Measurements from ENCODE around the gene DUS3L. TPM values are rescaled to one million over a fixed set of nuclear protein-coding genes. Genes with fewer than 3 reads are reported as not detected.
A peak's percentile ranks its signal among the peaks of the same experiment; 100 is the strongest.

The DUS3L gene
- total RNA-seq, 6 donors from 2014 or later: 31.4 to 88.0 (median 43.1) TPM

- peaks cover 0 to 7% (median 3%) of the 10 kb centered on the region in 4 donors for H3K27me3 ChIP-seq
- H3K4me3 ChIP-seq: peak overlapping the region in 1 of 4 donors; percentile 54
- no peak for ATAC-seq (ENCODE audit: low FRiP score in 2 of 2)
- TF ChIP-seq POLR2A (IDR thresholded peaks at IDR 0.05): no peak
- TF ChIP-seq EP300 (IDR thresholded peaks at IDR 0.05): no peak
- peak in 2 of 6 experiments; percentile 8 to 36 for TF ChIP-seq CTCF (IDR thresholded peaks at IDR 0.05)
- H3K27ac ChIP-seq: peak overlapping the region in 1 of 4 donors; percentile 39
- H3K36me3 ChIP-seq: no peaks in the 10 kb centered on the region
- WGBS, 2 donors: 26 to 35% methylated on average over 8 to 21 of the region's 24 CpGs
- H3K4me1 ChIP-seq: peaks cover 7 to 40% (median 19%) of the 10 kb centered on the region in 4 donors
- no peaks in the 10 kb centered on the region for H3K9me3 ChIP-seq
- DNase-seq: peak in 1 of 2 donors; percentile 77
Measured at GRCh38 chr19:5826531-5827341, 35.8 kb upstream of the DUS3L start.

GRCh38 chr19:5825178-5825577 is 34.2 kb upstream of the DUS3L start:
- TF ChIP-seq EP300 (IDR thresholded peaks at IDR 0.05): no peak
- TF ChIP-seq CTCF (IDR thresholded peaks at IDR 0.05): no peak
- TF ChIP-seq POLR2AphosphoS5 (IDR thresholded peaks at IDR 0.05): no peak
- TF ChIP-seq POLR2A (IDR thresholded peaks at IDR 0.05): no peak
- 93 to 95% methylated on average over 12 to 21 of the region's 21 CpGs for WGBS, 2 donors
- DNase-seq (peak in 1 of 2 donors; percentile 84), ATAC-seq (ENCODE audit: low FRiP score in 2 of 2) (no peak)
- Histone ChIP-seq H3K4me3 (no peak overlapping the region), H3K4me1 (peaks cover 7 to 41% (median 19%) of the 10 kb centered on the region in 4 donors), H3K36me3 (no peaks in the 10 kb centered on the region), H3K9me3 (no peaks in the 10 kb centered on the region), H3K27ac (no peak overlapping the region), H3K27me3 (peaks cover 0 to 7% (median 3%) of the 10 kb centered on the region in 4 donors)

- Histone ChIP-seq H3K27ac (no peak overlapping the region), H3K27me3 (peaks cover 0 to 7% (median 3%) of the 10 kb centered on the region in 4 donors), H3K4me1 (peaks cover 7 to 41% (median 19%) of the 10 kb centered on the region in 4 donors), H3K9me3 (no peaks in the 10 kb centered on the region), H3K4me3 (no peak overlapping the region), H3K36me3 (no peaks in the 10 kb centered on the region)
- no peak for ATAC-seq (ENCODE audit: low FRiP score in 2 of 2)
- WGBS, 2 donors: 91 to 93% methylated on average over 10 of the region's 10 CpGs
- DNase-seq: no peak
- TF ChIP-seq POLR2AphosphoS5 (IDR thresholded peaks at IDR 0.05) (no peak), EP300 (IDR thresholded peaks at IDR 0.05) (no peak), CTCF (IDR thresholded peaks at IDR 0.05) (no peak), POLR2A (IDR thresholded peaks at IDR 0.05) (no peak)
Measured at GRCh38 chr19:5824751-5825150, 33.8 kb upstream of the DUS3L start.

- Histone ChIP-seq H3K4me1 (peaks cover 3 to 34% (median 13%) of the 10 kb centered on the region in 4 donors), H3K27ac (no peak overlapping the region), H3K36me3 (no peaks in the 10 kb centered on the region), H3K27me3 (no peaks in the 10 kb centered on the region), H3K4me3 (no peak overlapping the region), H3K9me3 (no peaks in the 10 kb centered on the region)
- peak; percentile 28 to 81 for DNase-seq
- WGBS, 2 donors: 80 to 91% methylated on average over 8 to 30 of the region's 30 CpGs
- ATAC-seq (ENCODE audit: low FRiP score in 2 of 2): no peak
- peak in 2 of 6 experiments; percentile 11 to 24 for TF ChIP-seq CTCF (IDR thresholded peaks at IDR 0.05)
- TF ChIP-seq POLR2A (IDR thresholded peaks at IDR 0.05): no peak
- no peak for TF ChIP-seq POLR2AphosphoS5 (IDR thresholded peaks at IDR 0.05)
- TF ChIP-seq EP300 (IDR thresholded peaks at IDR 0.05): no peak
Measured at GRCh38 chr19:5823579-5824281, 32.8 kb upstream of the DUS3L start.
